NCI-H2081 treated with DMSO at 0.1 percent for 48 hours (cell line): ENCODE results near the gene ZNF74.
"Not testable (repeated sequence)": the region's sequence is repeated elsewhere in the genome, so short reads cannot be mapped to it uniquely, and the experiment has no call there.

Experiments used
- DNase-seq: peaks from one replicate; lab custom pipeline; 2025; lab: John Stamatoyannopoulos, UW

ZNF74 gene

GRCh38 chr22:20376281-20376680, 17.7 kb upstream of the ZNF74 start:
- not testable (repeated sequence) for DNase-seq

- DNase-seq: not testable (repeated sequence)
These were observed 17.0 kb upstream of the ZNF74 start for GRCh38 chr22:20376983-20377382.

GRCh38 chr22:20378110-20378509, 15.8 kb upstream of the ZNF74 start:
- DNase-seq: no peak

GRCh38 chr22:20378684-20379083, 15.3 kb upstream of the ZNF74 start:
- not testable (repeated sequence) for DNase-seq

GRCh38 chr22:20380486-20380885, 13.5 kb upstream of the ZNF74 start:
- no peak for DNase-seq

- no peak for DNase-seq
These were observed 10.4 kb upstream of the ZNF74 start for GRCh38 chr22:20383538-20383937.

- no peak for DNase-seq
These were observed 9.8 kb upstream of the ZNF74 start for GRCh38 chr22:20384171-20384570.

GRCh38 chr22:20384865-20385264, 9.1 kb upstream of the ZNF74 start:
- no peak for DNase-seq

- DNase-seq: no peak
These were observed 7.6 kb upstream of the ZNF74 start for GRCh38 chr22:20386336-20386735.

GRCh38 chr22:20386972-20387371, 7.0 kb upstream of the ZNF74 start:
- DNase-seq: no peak

- DNase-seq: no peak
These were observed 5.8 kb upstream of the ZNF74 start for GRCh38 chr22:20388200-20388599.

GRCh38 chr22:20389288-20389687, 4.7 kb upstream of the ZNF74 start:
- no peak for DNase-seq

- DNase-seq: no peak
These were observed 3.5 kb upstream of the ZNF74 start for GRCh38 chr22:20390394-20390907.

GRCh38 chr22:20391222-20391621, 2.7 kb upstream of the ZNF74 start:
- no peak for DNase-seq

- DNase-seq: not testable (repeated sequence)
These were observed 1.5 kb upstream of the ZNF74 start for GRCh38 chr22:20392365-20392881.

- DNase-seq: no peak
These were observed 807 bp upstream of the ZNF74 start for GRCh38 chr22:20392983-20393704.

GRCh38 chr22:20395181-20395906, 1.4 kb downstream of the ZNF74 start:
- no peak for DNase-seq

GRCh38 chr22:20395907-20396287, 1.9 kb downstream of the ZNF74 start:
- DNase-seq: no peak

- no peak for DNase-seq
These were observed 2.7 kb downstream of the ZNF74 start for GRCh38 chr22:20396639-20397038.

GRCh38 chr22:20397498-20397897, 3.5 kb downstream of the ZNF74 start:
- DNase-seq: no peak

GRCh38 chr22:20398420-20398819, 4.5 kb downstream of the ZNF74 start:
- no peak for DNase-seq

- DNase-seq: no peak
These were observed 6.1 kb downstream of the ZNF74 start for GRCh38 chr22:20399866-20400605.
